GM12874 (cell line): Measurements from ENCODE around the gene NECAB3.

Experiments
- CTCF ChIP-seq: IDR thresholded peaks from 2 replicates; pipeline ENCODE4 v1.5.1; 2011; ENCODE audit warnings: low read depth, mild to moderate bottlenecking, control low read depth, low read length, moderate library complexity; ENCODE audit not compliant: insufficient read depth

The NECAB3 gene

DNA sequence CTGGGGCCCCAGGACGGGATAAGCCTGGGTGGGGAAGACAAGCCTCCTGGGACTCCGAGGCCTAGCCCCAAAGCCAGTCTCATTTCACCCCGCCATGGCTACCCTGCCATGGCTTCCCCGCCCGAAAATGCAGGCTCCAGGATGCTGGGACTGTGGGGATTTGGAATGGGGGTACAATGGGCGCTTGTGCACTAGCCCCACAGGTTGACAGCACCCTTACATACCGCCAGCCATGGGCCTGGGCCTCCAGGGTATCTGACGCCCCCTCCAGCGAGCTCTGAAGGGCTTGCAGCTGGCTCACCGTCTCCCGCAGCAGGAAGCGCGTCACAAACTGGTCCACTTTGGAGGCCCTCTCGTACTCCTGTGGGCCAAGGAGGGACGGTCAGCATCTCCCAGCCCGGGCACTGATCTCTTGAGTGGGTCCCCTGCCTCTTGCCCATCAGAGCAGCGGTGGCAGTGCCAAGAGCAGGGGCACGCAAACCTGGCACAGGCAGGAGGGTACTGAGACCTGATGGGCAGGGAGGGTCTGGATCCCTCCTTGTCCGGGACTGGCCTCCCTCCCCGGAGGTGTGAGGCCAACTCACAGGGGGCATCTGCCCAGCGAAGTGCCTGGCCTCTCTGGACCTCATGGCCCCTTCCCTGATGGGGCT is 14.1 kb downstream of the NECAB3 start:
- TF ChIP-seq CTCF = no peak

DNA sequence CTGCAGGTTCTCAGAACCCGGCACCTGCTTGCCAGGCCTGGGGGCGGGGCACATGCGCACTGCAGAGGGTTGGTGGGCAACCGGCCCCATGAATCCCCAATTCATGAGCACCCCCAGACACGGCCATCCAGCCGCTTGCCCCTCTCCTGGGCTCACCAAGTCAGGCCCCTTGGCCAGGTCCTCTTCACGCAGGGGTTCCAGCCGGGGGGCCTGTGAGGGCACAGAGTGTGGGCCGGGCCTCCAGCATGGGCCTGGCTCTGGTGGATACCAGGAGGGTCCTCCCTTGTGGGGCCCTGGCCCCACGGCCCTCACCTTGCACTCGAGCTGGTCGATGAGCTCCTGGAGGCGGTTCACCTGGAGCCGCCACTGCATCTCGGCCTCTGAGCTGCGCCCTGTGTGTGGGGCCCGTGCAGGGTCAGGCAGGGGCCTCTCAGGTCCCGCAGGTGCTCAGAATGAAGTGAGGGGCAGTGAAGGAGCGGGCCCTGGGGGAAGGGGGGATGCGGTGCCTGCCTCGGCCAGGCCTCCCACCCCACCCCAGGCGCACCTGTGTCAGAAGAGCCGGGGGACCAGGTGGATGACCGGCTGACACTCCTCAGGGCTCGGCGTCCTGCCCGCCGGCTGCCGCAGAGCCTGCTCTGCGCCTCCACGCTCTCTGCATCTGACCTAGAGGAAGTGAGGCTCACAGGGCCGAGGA is 14.7 kb downstream of the NECAB3 start:
- TF ChIP-seq CTCF = no peak

- no peak for TF ChIP-seq CTCF
These were observed 15.3 kb downstream of the NECAB3 start for GRCh38 chr20:33658929-33659328.

DNA sequence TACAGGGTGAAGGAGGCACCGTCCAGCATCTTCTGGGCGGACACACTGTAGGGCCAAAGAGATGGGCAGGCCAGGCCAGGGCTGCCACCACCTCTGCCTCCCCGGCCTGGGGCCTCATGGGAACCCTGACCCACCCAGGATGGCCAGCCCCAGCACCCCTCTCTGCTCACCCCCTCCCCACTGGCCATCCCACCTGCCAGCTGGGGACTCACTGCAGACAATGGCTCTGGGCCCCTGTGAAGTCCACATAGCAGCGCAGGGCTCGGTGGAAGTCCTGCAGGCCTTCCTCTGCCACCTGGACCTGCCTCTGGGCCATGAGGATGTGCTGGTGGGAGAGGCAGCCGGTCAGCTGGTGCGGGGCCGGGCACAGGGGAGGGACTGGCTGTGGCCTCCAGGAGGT is 15.7 kb downstream of the NECAB3 start:
- no peak for TF ChIP-seq CTCF

GRCh38 chr20:33657704-33658095 is 16.5 kb downstream of the NECAB3 start:
- no peak for TF ChIP-seq CTCF

- no peak for TF ChIP-seq CTCF
These were observed 17.2 kb downstream of the NECAB3 start for GRCh38 chr20:33656783-33657703.
